HCT116 (cell line): ENCODE measurements around the gene TRIP13. TPM values are rescaled to one million over a fixed set of nuclear protein-coding genes. Genes with fewer than 3 reads are reported as not detected.

Experiments
- ATAC-seq: fragments of 200-7000 bp; cut with Tn5 transposase; 2 replicates; pipeline ENCODE4 v1.9.1; 2020; ENCODE audit warnings: mild to moderate bottlenecking, moderate library complexity
- BruUV-seq: library from RNA; stranded (reverse); fragments of 400-500 nt; replicated peaks from 2 replicates; lab custom pipeline; 2021; lab: Mats Ljungman, UMichigan
- CTCF ChIA-PET: fragments of 300-600 bp; sonication (Branson Sonifier 250); formaldehyde crosslinking; loops from one replicate; lab custom pipeline; 2021; ENCODE audit warnings: antibody characterized with exemption; lab: Charles Lee
- POLR2A ChIA-PET: fragments of 300-600, 350-600 bp; sonication (Branson Sonifier 250); formaldehyde crosslinking; loops from one replicate; lab custom pipeline; 2021; ENCODE audit warnings: antibody characterized with exemption; lab: Charles Lee
- RAD21 ChIA-PET, 2 experiments: fragments of 300-600 bp; sonication (Branson Sonifier 250); formaldehyde crosslinking; loops; one replicate each; lab custom pipeline; 2023; ENCODE audit warnings: low total read pairs in 2 of 2; ENCODE audit not compliant: uncharacterized antibody in 2 of 2, unreplicated experiment in 2 of 2, low non-redundant PET in 1 of 2; lab: Charles Lee
- DNase-seq: peaks from one replicate; pipeline ENCODE4 v3.0.0-alpha.2; 2010; ENCODE audit warnings: low read depth, low spot score
- H2AFZ ChIP-seq: fragments of 200-600 bp; shearing (Covaris generic), sonication (generic); 2 replicates; pipeline ENCODE4 v1.6.1; 2017; ENCODE audit warnings: low read depth, mixed run types, mixed read lengths, antibody characterized with exemption, low read length; ENCODE audit not compliant: poor library complexity, severe bottlenecking
- H3K27ac ChIP-seq: 2 replicates; pipeline ENCODE4 v1.5.1; 2012; ENCODE audit warnings: low read depth, low read length
- H3K27me3 ChIP-seq: fragments of 200-600 bp; sonication (generic); 2 replicates; pipeline ENCODE4 v1.6.1; 2016; ENCODE audit warnings: mixed run types, low read length, mixed read lengths; ENCODE audit not compliant: insufficient read depth
- H3K36me3 ChIP-seq, 2 experiments: fragments of 200-500 bp in 1 of 2; fragments of 200-600 bp in 1 of 2; sonication (Bioruptor generic) in 1 of 2; sonication (generic) in 1 of 2; 2 replicates each; pipeline versions ENCODE4 v1.5.1 to v1.6.1; 2014 to 2016; ENCODE audit warnings: low read length in 2 of 2, inconsistent platforms in 1 of 2, mixed read lengths in 1 of 2, mixed run types in 1 of 2; ENCODE audit not compliant: insufficient read depth in 2 of 2, control insufficient read depth in 1 of 2
- H3K4me1 ChIP-seq, 2 experiments: fragments of 200-600 bp in 1 of 2; sonication (generic) in 1 of 2; 2 replicates each; pipeline versions ENCODE4 v1.5.1 to v1.6.1; 2012 to 2017; ENCODE audit warnings: low read length in 2 of 2, inconsistent platforms in 1 of 2, mild to moderate bottlenecking in 1 of 2, mixed read lengths in 1 of 2, mixed run types in 1 of 2, moderate library complexity in 1 of 2; ENCODE audit not compliant: insufficient read depth in 2 of 2, control insufficient read depth in 1 of 2
- H3K4me2 ChIP-seq: fragments of 200-600 bp; sonication (generic); 2 replicates; pipeline ENCODE4 v1.6.1; 2017; ENCODE audit warnings: mixed run types, low read length, mixed read lengths
- H3K4me3 ChIP-seq, 2 experiments: fragments of 200-600 bp in 1 of 2; sonication (generic) in 1 of 2; replicated peaks in 1 of 2; 2 replicates each; pipeline ENCODE4 v1.5.1; 2011 to 2016; ENCODE audit warnings: low read length in 2 of 2, control low read depth in 1 of 2, low read depth in 1 of 2, mild to moderate bottlenecking in 1 of 2, mixed read lengths in 1 of 2, mixed run types in 1 of 2
- H3K79me2 ChIP-seq: fragments of 200-600 bp; sonication (generic); 2 replicates; pipeline ENCODE4 v1.6.1; 2017; ENCODE audit warnings: mild to moderate bottlenecking, mixed run types, low read length, moderate library complexity, mixed read lengths; ENCODE audit not compliant: insufficient read depth
- H3K9ac ChIP-seq: fragments of 200-600 bp; sonication (generic); 2 replicates; pipeline ENCODE4 v1.6.1; 2016; ENCODE audit warnings: low read length, mixed read lengths
- H3K9me2 ChIP-seq: fragments of 200-600 bp; sonication (generic), shearing (Covaris generic); 2 replicates; pipeline ENCODE4 v1.6.1; 2017; ENCODE audit warnings: mixed run types, mild to moderate bottlenecking, moderate library complexity; ENCODE audit not compliant: insufficient read depth
- H3K9me3 ChIP-seq, 2 experiments: fragments of 200-500 bp in 1 of 2; fragments of 200-600 bp in 1 of 2; sonication (Bioruptor generic) in 1 of 2; sonication (generic) in 1 of 2; 2 replicates each; pipeline ENCODE4 v1.6.1; 2014 to 2017; ENCODE audit warnings: low read length in 2 of 2, mixed read lengths in 2 of 2, inconsistent platforms in 1 of 2, low read depth in 1 of 2, mild to moderate bottlenecking in 1 of 2, mixed run types in 1 of 2, moderate library complexity in 1 of 2; ENCODE audit not compliant: control insufficient read depth in 1 of 2, insufficient read depth in 1 of 2
- H4K20me1 ChIP-seq: fragments of 200-600 bp; sonication (generic), shearing (Covaris generic); 2 replicates; pipeline ENCODE4 v1.6.1; 2017; ENCODE audit warnings: mixed run types, mild to moderate bottlenecking, moderate library complexity; ENCODE audit not compliant: insufficient read depth
- ATF3 ChIP-seq: IDR thresholded peaks from 2 replicates; pipeline ENCODE4 v1.6.1; 2012
- CBX3 ChIP-seq: IDR thresholded peaks from 2 replicates; pipeline ENCODE4 v1.6.1; 2012; ENCODE audit warnings: low read depth
- CEBPB ChIP-seq: IDR thresholded peaks from 2 replicates; pipeline ENCODE4 v1.6.1; 2012; ENCODE audit warnings: low read depth
- CTCF ChIP-seq, 3 experiments: fragments of 200-600 bp in 1 of 3; sonication (generic) in 1 of 3; IDR thresholded peaks in 2 of 3; conservative IDR thresholded peaks in 1 of 3; 2 replicates each; pipeline ENCODE4 v1.5.1; 2012 to 2017; ENCODE audit warnings: low read depth in 2 of 3, low read length in 2 of 3, antibody characterized with exemption in 1 of 3, borderline replicate concordance in 1 of 3, control low read depth in 1 of 3, mild to moderate bottlenecking in 1 of 3, mixed read lengths in 1 of 3, mixed run types in 1 of 3, moderate library complexity in 1 of 3; ENCODE audit not compliant: insufficient read depth in 1 of 3
- EZH2 ChIP-seq: fragments of 200-600 bp; sonication (generic); IDR thresholded peaks from 2 replicates; pipeline ENCODE4 v1.6.1; 2017; ENCODE audit warnings: antibody characterized with exemption, mixed run types
- EZH2phosphoT487 ChIP-seq: fragments of 200-600 bp; IDR thresholded peaks from 2 replicates; pipeline ENCODE4 v1.6.1; 2018; ENCODE audit warnings: antibody characterized with exemption, borderline replicate concordance
- FOSL1 ChIP-seq: IDR thresholded peaks from 2 replicates; pipeline ENCODE4 v1.6.1; 2012; ENCODE audit warnings: low read depth
- JUND ChIP-seq: IDR thresholded peaks from 2 replicates; pipeline ENCODE4 v1.6.1; 2012
- MAX ChIP-seq: IDR thresholded peaks from 2 replicates; pipeline ENCODE4 v1.6.1; 2012
- POLR2AphosphoS5 ChIP-seq: IDR thresholded peaks from 2 replicates; pipeline ENCODE4 v1.6.1; 2011; ENCODE audit warnings: mild to moderate bottlenecking, low read depth, low read length, moderate library complexity
- RAD21 ChIP-seq: IDR thresholded peaks from 2 replicates; pipeline ENCODE4 v1.6.1; 2012; ENCODE audit warnings: low read depth, mild to moderate bottlenecking
- REST ChIP-seq: IDR thresholded peaks from 2 replicates; pipeline ENCODE4 v1.6.1; 2012; ENCODE audit warnings: low read depth
- SIN3A ChIP-seq: IDR thresholded peaks from 2 replicates; pipeline ENCODE4 v1.6.1; 2012; ENCODE audit warnings: low read depth
- SP1 ChIP-seq: IDR thresholded peaks from 2 replicates; pipeline ENCODE4 v1.6.1; 2012; ENCODE audit warnings: low read depth
- SRF ChIP-seq: IDR thresholded peaks from 2 replicates; pipeline ENCODE4 v1.6.1; 2012; ENCODE audit warnings: low read depth
- TCF7L2 ChIP-seq: IDR thresholded peaks from 2 replicates; pipeline ENCODE4 v1.7.0; 2011; ENCODE audit warnings: borderline replicate concordance, inconsistent platforms; ENCODE audit not compliant: insufficient read depth, insufficient read length; ENCODE audit errors: extremely low read depth
- YY1 ChIP-seq: IDR thresholded peaks from 2 replicates; pipeline ENCODE4 v1.6.1; 2011; ENCODE audit warnings: low read length, low read depth, moderate library complexity, mild to moderate bottlenecking; ENCODE audit not compliant: insufficient replicate concordance; ENCODE audit errors: extremely low read depth
- ZBTB33 ChIP-seq: IDR thresholded peaks from 2 replicates; pipeline ENCODE4 v1.6.1; 2011; ENCODE audit warnings: mild to moderate bottlenecking, low read length, moderate library complexity; ENCODE audit not compliant: insufficient replicate concordance; ENCODE audit errors: extremely low read depth
- ZFX ChIP-seq: fragments of 450-650 bp; IDR thresholded peaks from 2 replicates; pipeline ENCODE4 v1.6.1; 2017
- ZNF274 ChIP-seq: fragments of 200-500 bp; sonication (Bioruptor generic); IDR thresholded peaks from 2 replicates; pipeline ENCODE4 v1.6.1; 2014; ENCODE audit warnings: mild to moderate bottlenecking, low read depth, low read length, inconsistent platforms
- intact Hi-C: fragments of 100-400 bp; cut with micrococcal nuclease; formaldehyde crosslinking; loops from 2 replicates; pipeline ENCODE4 v1.10.0; 2022
- total RNA-seq: library from RNA; stranded (reverse); gene quantifications from one replicate; pipeline ENCODE4 v1.2.1, GENCODE V29; 2021; ENCODE audit not compliant: unreplicated experiment

TRIP13 gene
- total RNA-seq, 1 experiment from 2014 or later = 45.0 TPM

- ChIA-PET POLR2A (no interaction called here), CTCF (no interaction called here), RAD21 (no interaction called here)
- no peak overlapping the region for H3K4me2 ChIP-seq
- no peaks in the 10 kb centered on the region for H3K9me3 ChIP-seq
- DNase-seq (no peak), ATAC-seq (no peak)
- TF ChIP-seq REST (no peak), SP1 (no peak), FOSL1 (no peak), POLR2AphosphoS5 (no peak), CEBPB (no peak), RAD21 (no peak), EZH2 (no peak), SIN3A (no peak), CBX3 (no peak), MAX (no peak), ZBTB33 (no peak), YY1 (no peak), SRF (no peak), ZFX (no peak), ATF3 (no peak), CTCF (IDR thresholded peaks at IDR 0.05 in 2 of 3, conservative IDR thresholded peaks at IDR 0.05 in 1 of 3; ENCODE audit: borderline replicate concordance in 1 of 3, insufficient read depth in 1 of 3, low read depth in 2 of 3, low read length in 2 of 3) (no peak), TCF7L2 (no peak), EZH2phosphoT487 (no peak), JUND (no peak), ZNF274 (no peak)
- no peaks in the 10 kb centered on the region for H3K9me2 ChIP-seq
- no peak overlapping the region for H2AFZ ChIP-seq
- no TSS peak for BruUV-seq
- no peak overlapping the region for H3K27ac ChIP-seq
- intact Hi-C loops = loop anchor here (10.0 kb wide), 1 partner anchor 463 kb away; the partner anchor contains the start of gene EXOC3
- no peaks in the 10 kb centered on the region for H3K27me3 ChIP-seq
- H3K36me3 ChIP-seq = peaks cover 32 to 51% of the 10 kb centered on the region in 2 experiments
- no peak overlapping the region for H3K9ac ChIP-seq
- H4K20me1 ChIP-seq = 0 out of 2 replicates have a peak, but pooled peaks cover 5% of the 10 kb centered on the region
- H3K4me3 ChIP-seq = no peak overlapping the region
- peaks cover 15% of the 10 kb centered on the region; the same call in 1 of the 2 replicates for H3K79me2 ChIP-seq
- peaks cover 8 to 20% of the 10 kb centered on the region in 2 experiments for H3K4me1 ChIP-seq
Measured at GRCh38 chr5:907366-907910, 14.8 kb downstream of the TRIP13 start.
